Spleen (tissue), 11 donors: ENCODE results near the gene TYW3. TPM values are rescaled to one million over a fixed set of nuclear protein-coding genes. Genes with fewer than 3 reads are reported as not detected.

ENCODE experiments used
- DNase-seq: peaks from one replicate; pipeline ENCODE4 v3.0.0-alpha.2; 2020
- H3K27ac ChIP-seq, 8 donors: fragments of 200-600 bp; sonication (generic) in 7 of 8; 1 replicate in 4 of 8; 2 replicates in 4 of 8; pipeline versions ENCODE4 v1.5.0 to v1.8.0; 2016 to 2021; ENCODE audit warnings: inconsistent platforms in 4 of 8, mild to moderate bottlenecking in 4 of 8, moderate library complexity in 1 of 8
- H3K27me3 ChIP-seq, 7 donors: fragments of 200-600 bp; sonication (generic) in 6 of 7; replicated peaks in 1 of 7; 1 replicate in 4 of 7; 2 replicates in 3 of 7; pipeline versions ENCODE4 v1.5.0 to v1.8.0; 2016 to 2021; ENCODE audit warnings: inconsistent platforms in 3 of 7, mild to moderate bottlenecking in 1 of 7
- H3K36me3 ChIP-seq, 6 donors: fragments of 200-600 bp; sonication (generic) in 5 of 6; 1 replicate in 4 of 6; 2 replicates in 2 of 6; pipeline versions ENCODE4 v1.5.0 to v1.8.0; 2016 to 2021; ENCODE audit warnings: inconsistent platforms in 2 of 6
- H3K4me1 ChIP-seq, 6 donors: fragments of 200-600 bp; sonication (generic) in 5 of 6; 1 replicate in 3 of 6; 2 replicates in 3 of 6; pipeline versions ENCODE4 v1.5.0 to v1.8.0; 2016 to 2021; ENCODE audit warnings: inconsistent platforms in 3 of 6
- H3K4me3 ChIP-seq, 8 donors: fragments of 200-600 bp; sonication (generic) in 7 of 8; 1 replicate in 4 of 8; 2 replicates in 4 of 8; pipeline versions ENCODE4 v1.5.0 to v1.8.0; 2016 to 2021; ENCODE audit warnings: inconsistent platforms in 4 of 8, mild to moderate bottlenecking in 4 of 8, moderate library complexity in 2 of 8
- H3K9me3 ChIP-seq, 8 donors: fragments of 200-600 bp; sonication (generic) in 7 of 8; 1 replicate in 4 of 8; 2 replicates in 4 of 8; pipeline versions ENCODE4 v1.5.0 to v1.8.0; 2016 to 2021; ENCODE audit warnings: inconsistent platforms in 4 of 8
- CTCF ChIP-seq, 11 experiments: fragments of 200-600 bp in 7 of 11; fragments of 450-650 bp in 4 of 11; sonication (generic) in 4 of 11; IDR thresholded peaks in 8 of 11; conservative IDR thresholded peaks in 3 of 11; 1 replicate in 7 of 11; 2 replicates in 4 of 11; pipeline versions ENCODE4 v1.4.0 to v1.8.0; 2016 to 2021; ENCODE audit warnings: antibody characterized with exemption in 11 of 11, inconsistent platforms in 4 of 11, mild to moderate bottlenecking in 1 of 11
- POLR2A ChIP-seq, 3 donors: fragments of 450-650 bp; IDR thresholded peaks; one replicate each; pipeline ENCODE4 v1.5.1; 2017; ENCODE audit warnings: antibody characterized with exemption in 3 of 3, mild to moderate bottlenecking in 1 of 3
- POLR2AphosphoS5 ChIP-seq, 3 donors: sonication (generic); formaldehyde crosslinking; IDR thresholded peaks; one replicate each; pipeline ENCODE4 v1.5.1; 2017; ENCODE audit warnings: antibody characterized with exemption in 3 of 3
- WGBS, 5 donors: extraction: QIAGEN DNeasy Blood & Tissue Kit in 3 of 5; methylation state at CpG; one replicate each; pipeline versions ENCODE4 v1.1.5 to v1.1.7; 2013 to 2018; 5-methylcytosine and 5-hydroxymethylcytosine counted together
- intact Hi-C: fragments of 100-400 bp; cut with DNase I; formaldehyde crosslinking; loops from one replicate; pipeline ENCODE4 v1.15.0; 2023; ENCODE audit warnings: low total_unique reads
- polyA plus RNA-seq, 3 donors: library from polyadenylated mRNA; stranded (reverse); fragments of 200-250 nt; gene quantifications; one replicate each; pipeline ENCODE4 v1.2.1, GENCODE V29; 2013
- total RNA-seq, 7 donors: library from RNA; depleted of rRNA in 3 of 7; stranded (reverse); fragments of >200 nt in 3 of 7; fragmentation: NEBNext Ultra II Directional in 4 of 7; extraction: Animal tissue kit (Norgen Biotek cat#: 25700) in 4 of 7; gene quantifications; one replicate each; pipeline versions ENCODE4 v1.1.0 to v1.2.1, GENCODE V29; 2016 to 2021
- donor health status: healthy with polysubstance abuse.
- donor health status: DM: no; HTN: no; CAD: no; lungs with moderate emphysema.
- donor health status: DM: no; HTN: no; CAD: no.
- donor health status: Bipolar disorder and iron deficiency.
- donor health status: healthy.
- donor health status: DM: no; HTN: no; CAD: no.
- donor health status: DM: yes; HTN: yes; CAD: no.

The TYW3 gene
- total and polyA plus RNA-seq, 10 donors: 11.5 to 19.2 (median 16.6) TPM

GRCh38 chr1:74697832-74698231 lies 35.1 kb upstream of the TYW3 start:
- Histone ChIP-seq H3K36me3 (peaks cover 0 to 18% (median 3%) of the 10 kb centered on the region in 6 donors), H3K27ac (no peak overlapping the region), H3K27me3 (no peaks in the 10 kb centered on the region), H3K4me1 (no peaks in the 10 kb centered on the region), H3K4me3 (no peak overlapping the region), H3K9me3 (no peaks in the 10 kb centered on the region)
- no peak for TF ChIP-seq CTCF (IDR thresholded peaks at IDR 0.05 in 8 of 11, conservative IDR thresholded peaks at IDR 0.05 in 3 of 11)
- no peak for TF ChIP-seq POLR2AphosphoS5 (IDR thresholded peaks at IDR 0.05)
- no peak for TF ChIP-seq POLR2A (IDR thresholded peaks at IDR 0.05)
- 66 to 83% (median 77%) methylated on average over 2 of the region's 2 CpGs for WGBS, 5 donors
- intact Hi-C loops: no loop called here
- DNase-seq: no peak

GRCh38 chr1:74699331-74699730 lies 33.6 kb upstream of the TYW3 start:
- Histone ChIP-seq H3K4me1 (no peaks in the 10 kb centered on the region), H3K9me3 (no peaks in the 10 kb centered on the region), H3K4me3 (no peak overlapping the region), H3K27ac (no peak overlapping the region), H3K27me3 (no peaks in the 10 kb centered on the region), H3K36me3 (peaks cover under 1 to 33% (median 14%) of the 10 kb centered on the region in 6 donors)
- TF ChIP-seq CTCF (IDR thresholded peaks at IDR 0.05 in 8 of 11, conservative IDR thresholded peaks at IDR 0.05 in 3 of 11): no peak
- no peak for TF ChIP-seq POLR2A (IDR thresholded peaks at IDR 0.05)
- no peak for TF ChIP-seq POLR2AphosphoS5 (IDR thresholded peaks at IDR 0.05)
- DNase-seq: no peak
- intact Hi-C loops: no loop called here

GRCh38 chr1:74703386-74704182 lies 29.4 kb upstream of the TYW3 start:
- Histone ChIP-seq H3K27me3 (no peaks in the 10 kb centered on the region), H3K4me3 (no peak overlapping the region), H3K9me3 (no peaks in the 10 kb centered on the region), H3K4me1 (no peaks in the 10 kb centered on the region), H3K36me3 (peaks cover 5 to 75% (median 38%) of the 10 kb centered on the region in 6 donors), H3K27ac (no peak overlapping the region)
- intact Hi-C loops: no loop called here
- DNase-seq: no peak
- 78 to 91% (median 88%) methylated on average over 6 of the region's 6 CpGs for WGBS, 5 donors
- no peak for TF ChIP-seq CTCF (IDR thresholded peaks at IDR 0.05 in 8 of 11, conservative IDR thresholded peaks at IDR 0.05 in 3 of 11)
- no peak for TF ChIP-seq POLR2A (IDR thresholded peaks at IDR 0.05)

DNA sequence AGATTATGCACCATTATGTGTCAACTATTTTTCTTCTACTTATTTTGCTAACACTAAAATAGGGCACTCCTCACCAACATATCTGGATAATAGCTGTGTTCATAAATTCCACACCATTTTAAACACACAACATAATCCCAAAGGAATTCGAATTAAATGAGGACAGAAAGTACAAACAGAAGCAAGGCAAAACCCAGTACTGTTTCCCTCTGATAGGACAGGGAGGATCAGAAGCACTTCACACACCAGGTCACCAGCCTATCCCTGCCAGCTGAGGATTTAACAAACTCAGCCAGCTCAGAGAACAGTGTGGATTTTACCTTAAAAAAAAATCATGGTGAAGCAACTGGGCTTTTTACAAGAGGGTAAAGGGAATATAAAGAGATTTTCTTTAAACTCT lies 20.1 kb upstream of the TYW3 start:
- no peaks in the 10 kb centered on the region for H3K27me3 ChIP-seq
- no peaks in the 10 kb centered on the region for H3K4me1 ChIP-seq
- H3K9me3 ChIP-seq: no peaks in the 10 kb centered on the region
- no peak overlapping the region for H3K27ac ChIP-seq
- intact Hi-C loops: no loop called here
- no peak for DNase-seq
- WGBS, 5 donors: 43 to 92% (median 76%) methylated on average over 1 of the region's 1 CpG
- H3K36me3 ChIP-seq: peaks cover 0 to 100% (median 29%) of the 10 kb centered on the region in 6 donors
- no peak overlapping the region for H3K4me3 ChIP-seq
- no peak for TF ChIP-seq POLR2A (IDR thresholded peaks at IDR 0.05)
